Tibial nerve (tissue), 4 donors: ENCODE results near the gene CDK16. TPM values are rescaled to one million over a fixed set of nuclear protein-coding genes. Genes with fewer than 3 reads are reported as not detected.

Experiments used
- DNase-seq, 2 donors: peaks; one replicate each; pipeline ENCODE4 v3.0.0-alpha.2; 2019; ENCODE audit warnings: low spot score in 2 of 2
- H3K27ac ChIP-seq, 4 donors: fragments of 200-600 bp; sonication (generic) in 3 of 4; one replicate each; pipeline ENCODE4 v1.5.1; 2017 to 2019; ENCODE audit warnings: mild to moderate bottlenecking in 1 of 4
- H3K27me3 ChIP-seq, 2 donors: fragments of 200-600 bp; sonication (generic) in 1 of 2; one replicate each; pipeline versions ENCODE4 v1.5.1 to v1.6.0; 2017 to 2019
- H3K36me3 ChIP-seq, 3 donors: fragments of 200-600 bp; sonication (generic); one replicate each; pipeline ENCODE4 v1.5.1; 2018 to 2019
- H3K4me1 ChIP-seq, 4 donors: fragments of 200-600 bp; sonication (generic) in 3 of 4; one replicate each; pipeline ENCODE4 v1.5.1; 2017 to 2019
- H3K4me3 ChIP-seq, 4 donors: fragments of 200-600 bp; sonication (generic) in 3 of 4; one replicate each; pipeline ENCODE4 v1.5.1; 2017 to 2019; ENCODE audit warnings: mild to moderate bottlenecking in 1 of 4, moderate library complexity in 1 of 4
- H3K9me3 ChIP-seq, 4 donors: fragments of 200-600 bp; sonication (generic) in 3 of 4; one replicate each; pipeline ENCODE4 v1.5.1; 2017 to 2019
- EP300 ChIP-seq, 2 donors: sonication (generic); formaldehyde crosslinking; IDR thresholded peaks; one replicate each; pipeline ENCODE4 v1.6.1; 2017; ENCODE audit warnings: antibody characterized with exemption in 2 of 2, mild to moderate bottlenecking in 1 of 2
- POLR2A ChIP-seq, 2 donors: fragments of 450-650 bp; IDR thresholded peaks; one replicate each; pipeline ENCODE4 v1.6.1; 2017; ENCODE audit warnings: antibody characterized with exemption in 2 of 2, mild to moderate bottlenecking in 2 of 2, moderate library complexity in 2 of 2
- WGBS, 2 donors: methylation state at CpG; one replicate each; pipeline ENCODE4 v1.1.5; 2018; 5-methylcytosine and 5-hydroxymethylcytosine counted together
- total RNA-seq, 4 donors: library from RNA; depleted of rRNA; stranded (reverse); fragments of >200 nt; gene quantifications; one replicate each; pipeline ENCODE4 v1.1.0, GENCODE V29; 2016
- TF ChIP-seq, protein P1 (sequence below), 5 experiments: fragments of 200-600 bp in 3 of 5; fragments of 450-650 bp in 2 of 5; sonication (generic) in 3 of 5; IDR thresholded peaks; one replicate each; pipeline ENCODE4 v1.5.1; 2016 to 2019; ENCODE audit warnings: antibody characterized with exemption in 5 of 5, mild to moderate bottlenecking in 3 of 5, moderate library complexity in 2 of 5

CDK16 gene
- total RNA-seq, 4 donors from 2014 or later, result 64.9 to 94.2 (median 84.5) TPM

DNA sequence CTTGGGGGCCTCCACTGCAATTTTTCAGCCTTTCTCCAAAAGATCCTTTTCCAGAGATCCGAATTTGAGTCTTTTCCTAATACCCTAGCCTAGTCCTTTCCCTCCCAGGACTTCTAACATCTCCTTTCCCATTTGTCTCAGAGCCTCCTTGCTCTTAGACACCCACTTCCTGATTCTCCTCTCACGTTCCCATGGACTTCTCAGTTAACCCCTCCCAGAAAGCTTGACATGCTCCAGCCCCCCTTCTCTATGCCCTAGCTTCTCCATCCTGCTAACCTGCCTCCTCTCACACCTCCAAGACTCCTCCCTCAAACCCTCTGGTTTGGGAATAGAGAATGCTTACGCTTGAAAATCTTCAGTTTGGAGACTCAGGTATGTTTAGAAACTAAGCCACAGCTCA lies 22.4 kb upstream of the CDK16 start:
- H3K27me3 ChIP-seq, result no peaks in the 10 kb centered on the region
- peak overlapping the region in 1 of 4 donors; percentile 50 for H3K27ac ChIP-seq
- peak overlapping the region in 1 of 4 donors; percentile 83 for H3K4me3 ChIP-seq
- 40 to 56% methylated on average over 3 of the region's 3 CpGs for WGBS, 2 donors
- no peak for DNase-seq
- H3K4me1 ChIP-seq, result peaks cover 0 to 57% (median 22%) of the 10 kb centered on the region in 4 donors
- peaks cover 5 to 29% (median 10%) of the 10 kb centered on the region in 3 donors for H3K36me3 ChIP-seq
- TF ChIP-seq POLR2A (IDR thresholded peaks at IDR 0.05), result no peak
- TF ChIP-seq, protein P1, sequence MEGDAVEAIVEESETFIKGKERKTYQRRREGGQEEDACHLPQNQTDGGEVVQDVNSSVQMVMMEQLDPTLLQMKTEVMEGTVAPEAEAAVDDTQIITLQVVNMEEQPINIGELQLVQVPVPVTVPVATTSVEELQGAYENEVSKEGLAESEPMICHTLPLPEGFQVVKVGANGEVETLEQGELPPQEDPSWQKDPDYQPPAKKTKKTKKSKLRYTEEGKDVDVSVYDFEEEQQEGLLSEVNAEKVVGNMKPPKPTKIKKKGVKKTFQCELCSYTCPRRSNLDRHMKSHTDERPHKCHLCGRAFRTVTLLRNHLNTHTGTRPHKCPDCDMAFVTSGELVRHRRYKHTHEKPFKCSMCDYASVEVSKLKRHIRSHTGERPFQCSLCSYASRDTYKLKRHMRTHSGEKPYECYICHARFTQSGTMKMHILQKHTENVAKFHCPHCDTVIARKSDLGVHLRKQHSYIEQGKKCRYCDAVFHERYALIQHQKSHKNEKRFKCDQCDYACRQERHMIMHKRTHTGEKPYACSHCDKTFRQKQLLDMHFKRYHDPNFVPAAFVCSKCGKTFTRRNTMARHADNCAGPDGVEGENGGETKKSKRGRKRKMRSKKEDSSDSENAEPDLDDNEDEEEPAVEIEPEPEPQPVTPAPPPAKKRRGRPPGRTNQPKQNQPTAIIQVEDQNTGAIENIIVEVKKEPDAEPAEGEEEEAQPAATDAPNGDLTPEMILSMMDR (IDR thresholded peaks at IDR 0.05), result no peak
- TF ChIP-seq EP300 (IDR thresholded peaks at IDR 0.05), result no peak
- no peaks in the 10 kb centered on the region for H3K9me3 ChIP-seq

DNA sequence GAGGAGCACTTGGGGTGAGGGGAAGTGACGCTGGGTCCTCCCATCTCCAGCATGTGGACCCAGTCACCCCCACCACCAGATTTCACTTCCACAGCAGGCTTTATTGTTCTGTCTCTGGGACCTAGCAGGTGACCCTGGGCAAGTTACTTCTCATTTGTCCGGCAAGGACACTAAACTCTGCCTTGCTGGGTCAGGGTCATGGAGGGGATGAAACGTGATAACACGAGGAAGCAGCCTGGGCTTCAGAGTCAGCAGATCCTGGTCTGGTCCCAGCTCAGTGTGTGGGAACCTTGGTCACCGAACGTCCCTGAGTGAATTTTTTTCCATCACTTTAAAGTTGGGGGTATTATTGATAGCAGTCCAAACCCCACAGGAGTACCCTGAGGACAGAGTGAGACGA lies 21.0 kb upstream of the CDK16 start:
- H3K27me3 ChIP-seq, result no peaks in the 10 kb centered on the region
- peaks cover 0 to 51% (median 22%) of the 10 kb centered on the region in 4 donors for H3K4me1 ChIP-seq
- no peak overlapping the region for H3K4me3 ChIP-seq
- no peaks in the 10 kb centered on the region for H3K9me3 ChIP-seq
- no peak for DNase-seq
- 37 to 70% methylated on average over 2 to 7 of the region's 7 CpGs for WGBS, 2 donors
- peaks cover 5 to 43% (median 14%) of the 10 kb centered on the region in 3 donors for H3K36me3 ChIP-seq
- peak overlapping the region in 2 of 4 donors; percentile 23 to 50 for H3K27ac ChIP-seq
- TF ChIP-seq, protein P1 (IDR thresholded peaks at IDR 0.05), result no peak
- no peak for TF ChIP-seq EP300 (IDR thresholded peaks at IDR 0.05)
- no peak for TF ChIP-seq POLR2A (IDR thresholded peaks at IDR 0.05)

DNA sequence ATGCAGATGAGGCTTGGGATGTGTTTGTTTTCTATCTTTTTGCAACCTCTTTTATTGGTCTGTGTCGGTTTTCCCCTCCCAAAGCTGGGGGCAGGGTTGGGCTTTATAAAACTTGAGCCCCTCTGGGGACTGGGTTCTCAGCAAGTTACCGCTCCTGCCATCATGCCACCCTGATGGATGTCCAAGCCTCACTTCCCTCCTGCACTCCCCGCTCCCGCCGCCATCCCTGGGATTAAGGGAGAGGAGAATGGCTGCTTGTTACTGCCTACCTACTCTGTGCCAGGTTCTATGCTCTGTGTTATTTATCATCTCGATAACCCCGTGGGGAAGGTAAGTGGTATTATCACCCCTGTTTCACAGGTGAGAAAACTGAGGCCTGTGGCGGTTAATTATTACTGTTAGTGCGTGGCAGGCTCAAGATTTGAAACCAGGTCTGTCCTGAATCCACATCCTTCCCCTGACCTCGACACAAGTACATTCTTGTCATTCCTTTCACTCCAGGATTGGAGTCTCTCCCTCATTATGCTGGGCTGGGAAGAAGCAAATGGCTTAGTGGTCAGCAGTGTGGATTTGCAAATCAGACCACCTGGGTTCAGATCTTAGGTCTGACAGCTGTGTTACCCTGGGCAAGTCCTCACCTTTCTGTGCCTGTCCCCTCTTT lies 20.3 kb upstream of the CDK16 start:
- DNase-seq, result no peak
- Histone ChIP-seq H3K36me3 (peaks cover 5 to 50% (median 18%) of the 10 kb centered on the region in 3 donors), H3K27me3 (no peaks in the 10 kb centered on the region), H3K4me3 (no peak overlapping the region), H3K4me1 (peaks cover 0 to 45% (median 21%) of the 10 kb centered on the region in 4 donors), H3K27ac (peak overlapping the region in 2 of 4 donors; percentile 40 to 50), H3K9me3 (no peaks in the 10 kb centered on the region)
- WGBS, 2 donors, result 50 to 81% methylated on average over 6 to 10 of the region's 10 CpGs
- no peak for TF ChIP-seq EP300 (IDR thresholded peaks at IDR 0.05)
- no peak for TF ChIP-seq POLR2A (IDR thresholded peaks at IDR 0.05)
- TF ChIP-seq, protein P1 (IDR thresholded peaks at IDR 0.05), result no peak

DNA sequence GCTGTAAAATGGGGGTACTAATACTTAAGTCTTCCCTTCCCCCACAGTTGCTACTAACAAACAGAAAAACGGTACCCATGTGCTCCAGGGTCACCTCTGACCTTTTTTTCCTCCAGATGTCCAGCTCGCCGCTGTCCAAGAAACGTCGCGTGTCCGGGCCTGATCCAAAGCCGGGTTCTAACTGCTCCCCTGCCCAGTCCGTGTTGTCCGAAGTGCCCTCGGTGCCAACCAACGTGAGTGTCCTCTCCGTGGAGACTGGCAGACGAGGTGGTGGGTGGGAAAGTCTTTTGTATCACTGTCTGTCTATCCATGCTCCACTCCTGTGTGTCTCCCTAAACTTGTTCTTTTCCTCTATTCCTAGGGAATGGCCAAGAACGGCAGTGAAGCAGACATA lies 19.8 kb upstream of the CDK16 start:
- no peak overlapping the region for H3K4me3 ChIP-seq
- H3K27me3 ChIP-seq, result no peaks in the 10 kb centered on the region
- H3K9me3 ChIP-seq, result no peaks in the 10 kb centered on the region
- H3K27ac ChIP-seq, result peak overlapping the region in 2 of 4 donors; percentile 40 to 50
- H3K4me1 ChIP-seq, result peaks cover 0 to 43% (median 19%) of the 10 kb centered on the region in 4 donors
- TF ChIP-seq EP300 (IDR thresholded peaks at IDR 0.05) (no peak), POLR2A (IDR thresholded peaks at IDR 0.05) (no peak)
- TF ChIP-seq, protein P1 (IDR thresholded peaks at IDR 0.05), result no peak
- DNase-seq, result no peak
- peaks cover 5 to 54% (median 18%) of the 10 kb centered on the region in 3 donors for H3K36me3 ChIP-seq
- 67 to 82% methylated on average over 15 of the region's 15 CpGs for WGBS, 2 donors

DNA sequence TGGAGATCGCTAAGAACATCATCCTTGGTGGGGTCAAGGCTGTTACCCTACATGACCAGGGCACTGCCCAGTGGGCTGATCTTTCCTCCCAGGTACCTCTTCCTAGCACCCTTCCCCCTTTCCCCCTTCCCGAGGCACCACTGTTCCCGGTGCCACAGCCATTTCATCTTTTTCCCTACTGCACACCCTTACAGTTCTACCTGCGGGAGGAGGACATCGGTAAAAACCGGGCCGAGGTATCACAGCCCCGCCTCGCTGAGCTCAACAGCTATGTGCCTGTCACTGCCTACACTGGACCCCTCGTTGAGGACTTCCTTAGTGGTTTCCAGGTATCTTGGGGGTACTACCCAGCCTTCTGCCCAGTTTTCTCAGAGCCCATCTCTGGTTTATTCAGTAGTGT lies 19.2 kb upstream of the CDK16 start:
- TF ChIP-seq, protein P1 (IDR thresholded peaks at IDR 0.05), result no peak
- no peak for TF ChIP-seq POLR2A (IDR thresholded peaks at IDR 0.05)
- no peak for TF ChIP-seq EP300 (IDR thresholded peaks at IDR 0.05)
- Histone ChIP-seq H3K27ac (peak overlapping the region in 1 of 4 donors; percentile 50), H3K4me1 (peaks cover 0 to 43% (median 19%) of the 10 kb centered on the region in 4 donors), H3K36me3 (peaks cover 5 to 60% (median 18%) of the 10 kb centered on the region in 3 donors), H3K9me3 (no peaks in the 10 kb centered on the region), H3K4me3 (no peak overlapping the region), H3K27me3 (no peaks in the 10 kb centered on the region)
- no peak for DNase-seq
- 90 to 100% methylated on average over 2 to 10 of the region's 10 CpGs for whole genome bisulfite sequencing, 2 donors
